OCI-LY3 (cell line): ENCODE measurements around the gene GMCL2.

Source experiments
- H2AFZ ChIP-seq: fragments of 200-600, 300-600 bp; shearing (Covaris generic); 2 replicates; pipeline ENCODE4 v1.6.0; 2014; ENCODE audit warnings: antibody characterized with exemption, low read depth, low read length
- H3K27ac ChIP-seq: fragments of 200-600, 300-600 bp; sonication (generic); 2 replicates; pipeline ENCODE4 v1.5.1; 2014; ENCODE audit warnings: mild to moderate bottlenecking, low read length, moderate library complexity, mixed read lengths
- H3K27me3 ChIP-seq: fragments of 200-600, 300-600 bp; sonication (generic); 2 replicates; pipeline ENCODE4 v1.6.1; 2014; ENCODE audit warnings: low read depth, low read length, mixed read lengths
- H3K36me3 ChIP-seq: fragments of 200-600, 300-600 bp; sonication (generic); replicated peaks from 2 replicates; pipeline ENCODE3; 2014; ENCODE audit warnings: low read depth, low read length, mixed read lengths
- H3K4me1 ChIP-seq: fragments of 300-600, 200-600 bp; sonication (generic); 2 replicates; pipeline ENCODE4 v1.6.1; 2014; ENCODE audit warnings: low read length, mixed read lengths
- H3K4me2 ChIP-seq: fragments of 200-600, 300-600 bp; sonication (generic); 2 replicates; pipeline ENCODE4 v1.6.1; 2014; ENCODE audit warnings: low read length, mixed read lengths
- H3K4me3 ChIP-seq: fragments of 300-600, 200-600 bp; sonication (generic); 2 replicates; pipeline ENCODE4 v1.5.1; 2014; ENCODE audit warnings: antibody characterized with exemption, mild to moderate bottlenecking, low read length, moderate library complexity
- H3K79me2 ChIP-seq: fragments of 300-600, 200-600 bp; shearing (Covaris generic); 2 replicates; pipeline ENCODE4 v1.6.1; 2014; ENCODE audit warnings: mild to moderate bottlenecking, low read length, mixed read lengths
- H3K9ac ChIP-seq: fragments of 300-600, 200-600 bp; shearing (Covaris generic); 2 replicates; pipeline ENCODE4 v1.6.0; 2014; ENCODE audit warnings: mild to moderate bottlenecking, low read length, moderate library complexity
- H3K9me3 ChIP-seq: fragments of 200-600, 300-600 bp; shearing (Covaris generic); 2 replicates; pipeline ENCODE4 v1.6.1; 2014; ENCODE audit warnings: low read length, mixed read lengths; ENCODE audit not compliant: insufficient read depth
- H4K20me1 ChIP-seq: fragments of 200-600, 300-600 bp; sonication (generic); 2 replicates; pipeline ENCODE4 v1.6.1; 2016; ENCODE audit warnings: low read length, mixed read lengths; ENCODE audit not compliant: insufficient read depth
- EZH2phosphoT487 ChIP-seq: fragments of 200-600 bp; shearing (Covaris generic); IDR thresholded peaks from 2 replicates; pipeline ENCODE4 v1.6.1; 2018; ENCODE audit warnings: antibody characterized with exemption, mixed run types, low read depth
- TF ChIP-seq, protein P1 (sequence below): fragments of 200-600, 300-600 bp; sonication (generic); IDR thresholded peaks from 2 replicates; pipeline ENCODE4 v1.5.1; 2014; ENCODE audit warnings: antibody characterized with exemption, low read length, low read depth

The GMCL2 gene

DNA sequence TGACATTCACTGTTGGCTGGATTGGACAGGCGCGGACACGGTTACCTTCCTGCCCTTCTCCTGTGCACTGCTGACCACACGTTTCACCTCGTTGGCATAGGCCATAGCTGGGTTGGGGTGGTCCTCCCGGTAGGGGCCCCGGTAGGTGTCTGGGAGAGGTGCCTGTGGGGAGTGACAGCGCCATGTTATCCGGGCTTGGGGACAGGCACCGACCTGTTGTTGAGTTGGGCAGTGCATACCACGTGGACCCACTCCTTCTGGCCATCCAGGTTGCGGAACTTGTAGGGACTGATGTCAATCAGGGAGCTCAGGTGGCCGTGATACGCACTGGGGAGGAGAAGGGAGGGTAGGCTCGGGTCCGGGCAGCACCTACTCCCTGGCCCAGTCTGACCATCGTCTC is 37.2 kb upstream of the GMCL2 start:
- H3K4me1 ChIP-seq: no peaks in the 10 kb centered on the region
- no peak overlapping the region for H2AFZ ChIP-seq
- TF ChIP-seq, protein P1, sequence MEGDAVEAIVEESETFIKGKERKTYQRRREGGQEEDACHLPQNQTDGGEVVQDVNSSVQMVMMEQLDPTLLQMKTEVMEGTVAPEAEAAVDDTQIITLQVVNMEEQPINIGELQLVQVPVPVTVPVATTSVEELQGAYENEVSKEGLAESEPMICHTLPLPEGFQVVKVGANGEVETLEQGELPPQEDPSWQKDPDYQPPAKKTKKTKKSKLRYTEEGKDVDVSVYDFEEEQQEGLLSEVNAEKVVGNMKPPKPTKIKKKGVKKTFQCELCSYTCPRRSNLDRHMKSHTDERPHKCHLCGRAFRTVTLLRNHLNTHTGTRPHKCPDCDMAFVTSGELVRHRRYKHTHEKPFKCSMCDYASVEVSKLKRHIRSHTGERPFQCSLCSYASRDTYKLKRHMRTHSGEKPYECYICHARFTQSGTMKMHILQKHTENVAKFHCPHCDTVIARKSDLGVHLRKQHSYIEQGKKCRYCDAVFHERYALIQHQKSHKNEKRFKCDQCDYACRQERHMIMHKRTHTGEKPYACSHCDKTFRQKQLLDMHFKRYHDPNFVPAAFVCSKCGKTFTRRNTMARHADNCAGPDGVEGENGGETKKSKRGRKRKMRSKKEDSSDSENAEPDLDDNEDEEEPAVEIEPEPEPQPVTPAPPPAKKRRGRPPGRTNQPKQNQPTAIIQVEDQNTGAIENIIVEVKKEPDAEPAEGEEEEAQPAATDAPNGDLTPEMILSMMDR: no peak
- TF ChIP-seq EZH2phosphoT487: no peak
- H3K36me3 ChIP-seq: peaks cover 40% of the 10 kb centered on the region
- no peak overlapping the region for H3K27ac ChIP-seq
- H3K9ac ChIP-seq: no peak overlapping the region
- H3K9me3 ChIP-seq: no peaks in the 10 kb centered on the region
- H3K27me3 ChIP-seq: no peaks in the 10 kb centered on the region
- H4K20me1 ChIP-seq: peaks cover 16% of the 10 kb centered on the region; the same call in 1 of the 2 replicates
- H3K79me2 ChIP-seq: peaks cover 14% of the 10 kb centered on the region
- no peak overlapping the region for H3K4me2 ChIP-seq
- H3K4me3 ChIP-seq: no peak overlapping the region

DNA sequence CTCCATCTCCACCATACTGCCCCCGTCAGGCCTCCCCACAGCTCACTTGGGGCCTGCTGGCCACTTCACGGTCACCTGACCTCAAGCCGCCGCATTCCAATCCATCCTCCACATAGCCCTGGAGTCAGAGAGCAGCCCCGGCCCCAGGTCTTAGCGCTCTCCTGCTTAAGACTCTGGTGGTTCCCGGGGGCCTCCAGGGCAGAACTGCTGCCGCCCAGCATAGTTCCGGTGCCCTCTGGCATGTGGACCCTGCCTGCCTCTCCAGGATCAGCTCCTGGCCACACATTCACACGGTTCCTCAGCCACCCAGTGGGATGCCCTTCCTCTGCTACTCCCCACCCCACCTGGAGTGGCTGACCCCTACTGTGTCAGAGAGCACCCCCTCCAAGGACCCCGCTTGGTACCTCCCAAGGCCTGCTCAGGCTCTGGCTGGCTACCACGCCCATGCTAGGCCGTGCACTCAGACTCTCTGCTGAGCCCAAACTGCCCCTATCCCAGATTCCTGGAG is 36.7 kb upstream of the GMCL2 start:
- H3K36me3 ChIP-seq: peaks cover 38% of the 10 kb centered on the region
- H3K4me1 ChIP-seq: no peaks in the 10 kb centered on the region
- no peaks in the 10 kb centered on the region for H3K9me3 ChIP-seq
- H3K27ac ChIP-seq: no peak overlapping the region
- H3K79me2 ChIP-seq: peaks cover 13% of the 10 kb centered on the region; the same call in 1 of the 2 replicates
- H2AFZ ChIP-seq: no peak overlapping the region
- peaks cover 16% of the 10 kb centered on the region; the same call in 1 of the 2 replicates for H4K20me1 ChIP-seq
- no peak overlapping the region for H3K4me2 ChIP-seq
- TF ChIP-seq, protein P1: no peak
- TF ChIP-seq EZH2phosphoT487: no peak
- H3K4me3 ChIP-seq: no peak overlapping the region
- H3K9ac ChIP-seq: no peak overlapping the region
- H3K27me3 ChIP-seq: no peaks in the 10 kb centered on the region

GRCh38 chr5:178223196-178223773 is 36.1 kb upstream of the GMCL2 start:
- peaks cover 34% of the 10 kb centered on the region for H3K36me3 ChIP-seq
- TF ChIP-seq EZH2phosphoT487: no peak
- TF ChIP-seq, protein P1: no peak

DNA sequence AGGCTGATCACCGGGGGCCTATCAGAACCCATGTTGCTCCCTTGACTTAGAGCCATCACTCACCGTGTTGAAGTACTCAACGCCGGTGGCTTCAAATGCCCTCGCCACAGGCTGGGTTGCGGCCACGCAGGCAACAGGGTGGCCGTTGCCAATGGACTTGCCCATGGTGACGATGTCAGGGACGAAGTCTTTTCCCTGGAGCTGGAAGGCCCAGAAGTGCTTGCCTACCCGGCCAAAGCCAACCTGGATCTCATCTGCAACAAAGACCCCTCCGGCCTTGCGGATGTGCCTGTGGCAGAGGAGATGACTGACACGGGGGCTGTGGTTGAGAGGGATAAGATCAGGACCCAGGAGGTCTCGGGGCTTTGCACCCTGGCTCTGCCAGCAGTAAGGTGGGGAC is 35.1 kb upstream of the GMCL2 start:
- Histone ChIP-seq H3K9ac (no peak overlapping the region), H4K20me1 (peaks cover 13% of the 10 kb centered on the region; the same call in 1 of the 2 replicates), H3K4me3 (no peak overlapping the region), H3K27ac (no peak overlapping the region), H2AFZ (no peak overlapping the region), H3K9me3 (no peaks in the 10 kb centered on the region), H3K4me2 (no peak overlapping the region), H3K4me1 (no peaks in the 10 kb centered on the region), H3K36me3 (peaks cover 25% of the 10 kb centered on the region), H3K79me2 (peaks cover 6% of the 10 kb centered on the region; the same call in 1 of the 2 replicates), H3K27me3 (no peaks in the 10 kb centered on the region)
- no peak for TF ChIP-seq EZH2phosphoT487
- TF ChIP-seq, protein P1: no peak

More at GRCh38 chr5:178223196-178223773, 36.1 kb upstream of the GMCL2 start:
- H3K27me3 ChIP-seq: no peaks in the 10 kb centered on the region
- peaks cover 10% of the 10 kb centered on the region; the same call in 1 of the 2 replicates for H3K79me2 ChIP-seq
- no peak overlapping the region for H2AFZ ChIP-seq
- no peak overlapping the region for H3K9ac ChIP-seq
- no peak overlapping the region for H3K4me3 ChIP-seq
- no peak overlapping the region for H3K27ac ChIP-seq
- H3K9me3 ChIP-seq: no peaks in the 10 kb centered on the region
- no peaks in the 10 kb centered on the region for H3K4me1 ChIP-seq
- peaks cover 16% of the 10 kb centered on the region; the same call in 1 of the 2 replicates for H4K20me1 ChIP-seq
- no peak overlapping the region for H3K4me2 ChIP-seq
